Retinal pigment epithelial cell (primary cell): Measurements from ENCODE around the gene FILIP1.

Source experiments
- DNase-seq: peaks from one replicate; pipeline ENCODE4 v3.0.0-alpha.2; 2010; ENCODE audit warnings: low read depth
- H3K4me3 ChIP-seq: 2 replicates; pipeline ENCODE4 v1.5.1; 2011; ENCODE audit warnings: mild to moderate bottlenecking, low read length, control low read depth, moderate library complexity
- CTCF ChIP-seq: conservative IDR thresholded peaks from 2 replicates; pipeline ENCODE4 v1.5.1; 2011; ENCODE audit warnings: low read depth, low read length, control low read depth, inconsistent platforms

FILIP1 gene

GRCh38 chr6:75430631-75431325 is 62.8 kb downstream of the FILIP1 start:
- TF ChIP-seq CTCF, result no peak
- DNase-seq, result no peak
- no peak overlapping the region for H3K4me3 ChIP-seq

GRCh38 chr6:75429061-75429703 is 64.4 kb downstream of the FILIP1 start:
- no peak overlapping the region for H3K4me3 ChIP-seq
- DNase-seq, result no peak
- TF ChIP-seq CTCF, result no peak

- TF ChIP-seq CTCF, result no peak
- no peak for DNase-seq
- H3K4me3 ChIP-seq, result no peak overlapping the region
These were observed 65.4 kb downstream of the FILIP1 start for GRCh38 chr6:75428204-75428603.

- no peak overlapping the region for H3K4me3 ChIP-seq
- TF ChIP-seq CTCF, result no peak
- DNase-seq, result no peak
These were observed 66.3 kb downstream of the FILIP1 start for GRCh38 chr6:75427329-75427728.

GRCh38 chr6:75424618-75425548 is 68.7 kb downstream of the FILIP1 start:
- no peak for DNase-seq
- no peak for TF ChIP-seq CTCF
- H3K4me3 ChIP-seq, result no peak overlapping the region

- H3K4me3 ChIP-seq, result no peak overlapping the region
- TF ChIP-seq CTCF, result no peak
These were observed 70.2 kb downstream of the FILIP1 start for GRCh38 chr6:75423386-75423785.

More at GRCh38 chr6:75423386-75423785, 70.2 kb downstream of the FILIP1 start:
- no peak for DNase-seq
